ENCODE measurements around the gene PHF21A.

PHF21A gene

DNA sequence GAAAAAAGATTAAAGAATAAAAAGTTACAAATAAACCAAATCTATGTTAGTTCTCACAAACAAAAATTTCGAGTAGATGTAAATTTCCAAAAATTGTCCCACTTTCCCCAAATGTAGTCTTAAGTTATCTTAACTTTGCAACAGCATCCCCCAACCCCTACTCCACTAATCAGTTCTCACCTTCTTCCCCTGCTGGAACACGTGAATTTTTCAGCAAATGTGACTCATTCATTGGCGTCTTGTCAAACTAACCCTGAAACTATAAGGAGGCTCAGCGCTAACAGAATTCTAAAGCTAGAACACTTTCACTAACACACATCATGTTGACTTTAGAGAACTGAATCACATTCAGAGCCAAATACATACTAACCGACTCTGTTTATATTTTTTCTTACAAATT lies 46.1 kb downstream of the PHF21A start:
- DNase-seq = peak; percentile 27

DNA sequence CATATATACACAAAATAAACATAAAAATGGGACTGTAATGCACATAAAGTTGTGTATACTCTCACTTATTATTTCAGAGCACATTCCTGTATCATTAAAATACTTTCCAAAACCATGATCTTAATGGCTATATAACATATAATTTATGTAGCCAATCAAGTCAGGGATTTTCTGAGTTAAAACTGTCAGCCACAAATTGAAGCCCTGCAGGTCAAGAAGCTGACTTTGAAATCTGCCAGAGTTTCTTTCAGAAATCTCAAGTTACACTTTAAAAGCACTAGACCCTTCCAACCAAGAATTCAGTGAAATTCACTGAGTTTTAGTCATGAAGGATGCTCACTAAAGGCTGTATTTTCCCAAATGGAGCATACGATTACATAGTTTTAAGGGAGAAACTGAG lies 47.6 kb downstream of the PHF21A start:
- DNase-seq = no peak

DNA sequence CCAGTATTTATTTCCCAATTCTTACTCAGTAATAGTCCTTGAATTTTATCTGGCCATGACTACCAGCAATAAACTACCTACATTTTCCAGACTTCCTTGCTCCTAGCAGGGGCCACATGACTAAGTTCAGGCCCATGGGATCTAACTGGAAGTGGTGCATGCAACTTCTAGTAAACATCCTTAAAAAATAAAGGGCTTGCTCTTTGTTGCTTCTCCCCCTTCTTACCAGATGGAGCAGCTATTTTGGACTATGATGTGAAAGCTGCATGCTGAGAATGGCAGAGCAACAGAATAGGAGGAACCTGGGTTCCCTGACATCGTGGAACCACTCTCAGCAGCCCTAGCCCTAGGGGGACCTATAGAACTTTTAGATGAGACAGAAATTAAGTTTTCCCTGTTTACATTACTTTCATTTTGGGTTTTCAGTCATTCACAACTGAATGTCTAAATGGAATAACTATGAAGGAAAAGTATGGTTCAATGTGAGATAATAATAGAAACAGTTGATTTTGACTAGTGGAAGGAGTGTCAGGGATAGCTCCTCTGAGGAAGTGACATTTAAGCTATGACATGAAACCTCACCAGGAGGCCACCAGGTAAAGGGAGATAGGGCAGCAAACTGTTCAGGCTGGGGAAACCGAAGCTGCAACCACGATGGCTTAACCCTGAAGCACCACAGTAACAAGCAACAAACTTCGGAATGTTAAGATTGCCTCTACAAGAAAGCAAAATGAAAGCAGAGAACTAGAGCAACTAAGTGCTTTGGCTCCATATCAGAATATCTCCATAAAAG lies 48.9 kb downstream of the PHF21A start:
- DNase-seq = peak; percentile 1

DNA sequence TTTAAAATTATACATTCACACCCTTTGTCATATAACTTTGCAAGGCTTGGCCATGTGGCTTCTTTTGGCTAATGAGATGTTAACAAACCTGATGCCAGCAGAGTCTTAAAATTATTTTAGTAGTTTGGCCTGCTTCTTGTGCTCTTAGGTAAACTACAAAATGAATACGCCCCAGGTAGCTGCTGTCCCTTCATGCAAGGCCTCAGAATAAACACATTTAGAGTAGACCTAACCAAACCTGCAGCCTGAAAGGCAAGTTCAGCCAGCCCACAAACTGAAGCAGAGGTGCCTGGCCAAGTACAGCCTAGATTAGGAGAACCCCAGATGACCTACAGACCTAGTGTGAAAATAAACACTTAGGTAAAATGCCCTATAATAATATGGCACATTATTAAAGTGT lies 50.2 kb downstream of the PHF21A start:
- DNase-seq = no peak

- DNase-seq = no peak
These were observed 51.7 kb downstream of the PHF21A start for GRCh38 chr11:46069595-46069994.

DNA sequence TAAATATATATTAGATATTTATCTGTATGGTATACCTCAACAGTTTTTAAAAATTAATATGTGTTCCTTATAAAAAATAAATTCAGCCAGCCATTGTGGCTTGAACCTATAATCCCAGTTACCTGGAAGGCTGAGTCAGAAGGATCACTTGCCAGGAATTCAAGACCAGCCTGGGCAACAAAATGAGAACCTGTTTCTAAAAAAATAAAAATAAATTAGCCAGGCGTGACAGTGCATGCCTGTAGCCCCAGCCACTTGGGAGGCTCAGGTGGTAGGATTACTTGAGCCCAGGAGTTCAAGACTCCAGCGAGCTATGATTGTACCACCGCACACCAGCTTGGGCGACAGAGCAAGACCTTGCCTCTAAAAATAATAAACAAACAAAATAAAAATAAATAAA lies 54.9 kb downstream of the PHF21A start:
- no peak for DNase-seq

DNA sequence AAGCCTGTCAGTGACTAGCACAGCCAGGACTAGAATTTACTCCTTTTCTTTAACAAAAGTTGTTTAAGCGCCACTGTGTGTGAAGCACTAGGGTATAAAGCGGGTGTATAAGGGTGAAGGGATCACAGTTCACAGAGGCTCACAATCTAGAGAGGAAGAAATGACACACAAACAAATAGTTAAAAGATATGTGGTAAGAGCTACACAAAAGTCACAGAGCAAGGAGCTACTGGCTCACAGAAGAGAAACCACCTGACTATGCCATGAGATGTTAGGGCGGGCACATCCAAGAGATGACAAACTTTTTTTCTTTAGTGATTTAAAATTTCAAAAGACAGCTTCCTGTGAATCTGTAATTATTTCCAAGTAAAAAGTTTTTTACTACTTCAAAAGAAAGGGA lies 55.6 kb downstream of the PHF21A start:
- DNase-seq = no peak

DNA sequence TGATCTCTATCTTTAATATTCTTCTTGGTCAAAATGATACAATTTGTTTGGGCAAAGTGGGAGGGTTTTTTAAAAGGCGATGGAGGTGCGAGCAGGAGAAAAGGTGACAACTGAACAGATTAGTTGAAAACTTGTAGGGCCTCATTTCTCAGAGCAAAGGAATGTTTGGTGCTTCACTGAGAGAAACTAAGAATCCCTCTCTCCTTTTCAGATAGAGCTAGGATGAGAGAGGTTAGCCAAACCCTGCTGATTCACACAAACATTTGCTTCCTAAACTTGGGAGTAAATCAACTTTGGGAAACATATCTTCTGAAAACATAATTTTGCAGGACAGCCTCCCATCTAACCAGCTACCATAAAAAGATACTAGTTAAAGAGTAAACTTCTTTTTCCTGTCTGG lies 57.0 kb downstream of the PHF21A start:
- no peak for DNase-seq

DNA sequence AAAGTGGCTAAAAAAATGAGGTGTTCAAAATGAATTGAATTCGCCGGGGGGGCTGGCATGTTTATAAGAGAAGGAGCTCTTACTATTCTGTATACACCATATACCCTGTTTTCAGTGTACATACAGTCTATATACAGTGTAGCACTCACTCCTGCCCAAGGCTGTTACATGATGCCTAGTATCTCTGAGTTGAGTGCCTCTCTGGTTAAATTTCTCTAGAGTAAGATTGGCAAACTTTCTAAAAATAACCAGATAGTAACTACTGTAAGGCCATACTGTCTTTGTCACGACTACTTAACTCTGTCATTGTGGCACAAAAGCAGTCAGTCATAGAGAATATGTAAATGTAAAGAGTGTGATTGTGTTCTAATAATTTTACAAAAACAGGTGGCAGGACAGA lies 58.1 kb downstream of the PHF21A start:
- DNase-seq = no peak

- DNase-seq = no peak
These were observed 61.2 kb downstream of the PHF21A start for GRCh38 chr11:46060013-46060412.

DNA sequence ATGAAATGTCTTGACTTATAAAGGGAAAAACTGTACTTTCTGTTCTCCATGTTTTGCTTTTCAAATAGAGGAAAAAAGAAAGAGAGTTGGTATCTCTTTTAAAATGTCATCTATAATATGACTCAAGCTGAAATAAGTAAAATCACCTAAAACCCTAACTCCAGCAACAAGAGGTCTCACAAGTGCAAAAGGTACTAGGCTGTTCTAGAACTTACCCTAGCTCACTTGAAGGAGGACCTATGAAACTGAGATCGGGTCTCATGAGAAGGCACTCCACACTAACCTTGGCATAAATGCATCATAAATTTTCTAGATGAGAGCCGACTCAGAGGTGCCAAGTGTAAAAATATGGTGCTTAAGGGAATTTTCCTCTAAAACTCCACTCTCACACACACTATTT lies 63.8 kb downstream of the PHF21A start:
- no peak for DNase-seq

- peak; percentile 74 for DNase-seq
These were observed 65.9 kb downstream of the PHF21A start for GRCh38 chr11:46055371-46055770.

DNA sequence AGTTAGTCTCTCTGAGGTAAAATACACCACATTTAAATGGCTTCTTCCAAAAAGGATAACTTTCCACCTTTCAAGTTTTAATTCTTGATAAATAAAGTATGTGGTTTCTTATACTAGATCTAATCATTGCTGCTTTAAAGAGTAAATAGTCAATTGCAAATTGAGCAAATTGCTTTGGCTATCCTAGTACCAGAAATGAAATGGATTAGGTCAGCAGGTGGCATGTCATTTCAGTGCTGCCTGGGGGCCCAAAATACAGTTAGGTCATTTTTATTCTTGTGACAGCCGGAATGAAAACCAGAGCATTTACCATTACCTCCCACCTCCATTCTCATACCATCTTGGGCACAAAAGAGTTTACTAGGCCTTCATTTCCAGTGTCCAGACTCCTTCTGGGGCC lies 70.2 kb downstream of the PHF21A start:
- no peak for DNase-seq

DNA sequence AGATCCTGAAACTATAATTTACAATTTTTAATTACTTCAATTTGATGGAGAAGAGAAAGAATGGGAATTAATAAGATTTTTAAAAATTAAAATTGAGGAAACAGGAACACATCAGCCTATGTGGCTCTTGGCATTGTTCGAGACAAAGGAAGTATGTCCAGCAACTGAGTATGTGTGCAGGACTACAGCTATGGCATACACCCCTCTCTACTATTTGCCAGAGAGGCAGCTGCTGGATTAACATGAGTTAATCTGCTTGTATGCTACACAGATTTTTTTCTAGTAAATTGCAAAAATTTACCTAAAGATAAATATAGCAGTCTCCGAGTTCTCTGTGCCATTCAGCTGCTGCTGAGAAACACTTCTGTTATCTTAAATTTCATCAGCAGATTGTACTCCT lies 70.6 kb downstream of the PHF21A start:
- no peak for DNase-seq

DNA sequence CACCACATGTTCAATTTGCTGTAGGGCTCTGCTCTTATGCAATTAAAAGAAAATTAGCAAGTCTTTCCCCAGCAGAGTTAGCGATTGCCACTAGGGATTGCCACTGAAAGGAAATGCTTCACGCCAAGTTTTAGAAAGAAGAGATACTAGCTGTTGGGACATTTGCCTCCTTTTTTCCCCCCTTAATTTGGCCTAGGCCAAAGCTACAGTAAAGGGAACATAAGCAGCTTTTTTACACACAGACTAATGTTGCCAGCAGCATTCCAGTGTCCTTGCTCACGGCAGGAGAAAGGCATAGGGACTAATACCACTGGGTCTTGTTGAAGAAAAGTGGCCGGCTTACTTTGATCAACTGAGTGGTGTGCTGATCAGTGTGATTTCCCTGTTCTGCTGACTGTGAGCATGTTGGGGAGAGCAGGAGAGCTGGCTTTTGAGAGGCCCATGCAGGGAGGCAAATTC lies 71.2 kb downstream of the PHF21A start:
- DNase-seq = peak; percentile 84

DNA sequence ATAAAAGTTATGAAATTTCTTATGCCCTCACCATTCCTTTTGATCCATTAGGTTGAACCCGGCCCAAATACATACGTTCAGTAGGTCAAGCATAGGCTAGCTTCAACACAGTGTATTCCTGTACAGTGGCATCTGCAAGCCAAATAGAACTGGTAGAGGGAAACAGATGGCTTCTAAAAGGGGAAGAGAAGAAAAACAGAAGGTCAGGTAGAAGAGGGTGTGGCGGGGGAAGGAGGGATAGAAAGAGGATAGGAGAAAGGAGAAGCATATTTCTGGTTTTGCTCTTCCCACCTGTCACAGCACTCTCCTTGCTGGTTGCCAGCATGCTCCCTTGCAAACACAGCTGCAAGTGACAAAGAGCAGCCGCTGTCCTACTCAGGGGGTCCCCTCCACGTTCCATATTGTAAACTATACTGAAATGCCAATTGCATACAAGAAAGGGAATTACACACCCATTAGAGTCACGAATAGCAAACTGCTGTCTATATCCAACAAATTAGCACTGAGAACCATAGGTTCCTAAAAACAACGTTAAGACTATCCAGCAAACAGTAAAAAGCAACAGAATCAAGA lies 71.8 kb downstream of the PHF21A start:
- DNase-seq = no peak

DNA sequence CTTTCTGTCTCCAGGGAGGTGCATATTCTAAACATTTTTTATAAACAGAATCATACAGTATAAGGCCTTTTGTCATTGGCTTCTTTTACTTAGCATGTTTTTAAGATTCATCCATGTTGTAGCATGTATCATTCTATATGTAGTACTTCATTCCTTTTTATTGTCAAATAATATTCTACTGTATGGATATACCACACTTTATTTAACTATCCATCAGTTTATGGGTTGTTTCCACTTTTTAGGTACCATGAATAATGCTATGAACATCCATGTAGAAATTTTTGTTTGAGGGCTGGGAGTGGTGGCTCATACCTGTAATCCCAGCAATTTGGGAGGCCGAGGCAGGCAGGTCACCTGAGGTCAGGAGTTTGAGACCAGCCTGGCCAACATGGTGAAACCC lies 73.1 kb downstream of the PHF21A start:
- no peak for DNase-seq

DNA sequence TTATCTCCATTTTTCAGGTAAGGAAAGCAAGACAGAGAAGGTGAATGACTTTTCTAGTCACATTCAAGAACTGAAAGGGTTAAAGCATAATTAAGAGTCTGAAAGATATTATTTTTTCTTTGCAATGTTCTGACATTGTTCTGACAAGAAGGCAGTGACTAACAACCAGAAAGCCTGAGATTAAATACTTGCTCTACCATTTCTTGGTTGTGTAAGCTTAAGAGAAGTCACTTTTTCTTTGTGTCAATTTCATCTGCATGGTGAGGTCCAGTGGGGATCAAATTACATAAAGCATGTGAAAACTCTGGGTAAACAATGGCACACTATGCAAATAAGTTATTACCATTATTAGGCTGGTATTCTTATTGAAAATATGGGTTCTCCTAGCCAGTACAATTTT lies 73.7 kb downstream of the PHF21A start:
- no peak for DNase-seq

DNA sequence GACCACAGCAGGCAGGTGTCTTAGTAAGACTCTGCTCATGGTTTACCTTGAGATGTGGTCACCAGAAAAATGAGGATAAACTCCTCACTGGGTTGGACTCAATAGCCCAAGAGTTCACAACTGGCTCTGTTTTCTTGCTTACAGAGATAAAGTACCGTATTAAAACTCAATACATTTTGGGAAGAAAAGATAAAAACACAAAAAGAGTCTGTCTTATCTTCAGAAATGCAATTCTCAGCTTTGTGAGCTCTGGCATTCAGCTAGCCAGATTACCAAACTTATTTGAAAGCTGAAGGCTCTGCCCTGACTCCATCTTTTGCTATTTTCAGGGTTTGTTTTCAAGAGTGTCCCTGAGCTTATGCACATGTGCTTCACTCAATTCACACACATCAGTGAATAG lies 75.4 kb downstream of the PHF21A start:
- no peak for DNase-seq

DNA sequence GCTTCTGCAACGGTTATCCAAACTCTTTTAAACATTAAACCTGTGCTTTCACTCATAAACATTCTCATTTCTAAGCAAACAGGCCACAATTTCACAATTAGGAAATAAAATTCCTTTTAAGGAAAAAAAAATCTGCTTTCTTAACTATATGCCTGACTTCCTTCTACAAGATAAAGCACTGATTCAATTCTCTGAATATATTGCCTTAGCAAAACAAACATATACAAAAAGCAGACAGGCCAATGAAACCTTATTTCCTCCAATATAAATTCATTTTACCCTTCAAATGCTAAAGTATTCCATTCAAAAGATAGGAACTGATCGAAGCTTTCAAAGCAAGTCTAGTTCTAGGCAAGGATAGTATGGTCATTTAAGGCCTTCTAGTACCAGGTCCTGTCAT lies 76.7 kb downstream of the PHF21A start:
- DNase-seq = no peak

GRCh38 chr11:46039990-46040389 lies 81.3 kb downstream of the PHF21A start:
- DNase-seq = peak; percentile 57

DNA sequence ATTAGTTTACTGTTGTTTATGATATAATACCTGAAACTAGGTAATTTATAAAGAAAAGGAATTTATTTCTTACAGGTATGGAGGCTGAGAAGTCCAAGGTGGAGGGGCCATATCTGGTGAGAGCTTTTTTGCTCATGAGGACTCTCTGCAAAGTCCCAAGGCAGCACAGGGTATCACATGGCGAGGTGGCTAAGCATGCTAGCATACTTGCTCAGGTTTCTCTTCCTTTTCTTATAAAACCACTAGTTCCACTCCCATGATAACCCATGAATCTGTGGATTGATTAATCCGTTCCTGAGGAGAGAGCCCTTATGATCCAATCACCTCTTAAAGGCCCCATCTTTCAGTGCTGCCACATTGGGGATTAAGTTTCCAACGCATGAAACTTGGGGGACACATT lies 82.7 kb downstream of the PHF21A start:
- no peak for DNase-seq

DNA sequence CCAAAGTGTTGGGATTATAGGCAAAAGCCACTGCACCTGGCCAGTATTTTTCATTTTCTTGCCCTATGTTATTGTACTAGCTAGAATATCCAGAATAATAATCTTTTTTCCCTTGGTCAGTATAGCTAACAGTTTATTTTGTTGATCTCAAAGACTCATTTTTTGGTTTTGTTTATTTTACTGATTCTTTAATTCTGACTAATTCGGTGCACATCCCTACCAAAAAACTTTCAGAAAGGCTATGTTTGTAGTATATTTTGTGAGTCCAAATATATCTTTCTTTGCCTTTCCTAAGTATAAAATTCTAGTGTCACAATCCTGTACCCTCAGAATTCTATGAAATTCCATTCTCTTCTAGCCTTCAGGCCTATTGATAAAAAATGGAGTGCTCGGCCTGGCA lies 84.3 kb downstream of the PHF21A start:
- peak; percentile 9 for DNase-seq

- no peak for DNase-seq
These were observed 85.2 kb downstream of the PHF21A start for GRCh38 chr11:46036009-46036408.

GRCh38 chr11:46034041-46034440 lies 87.2 kb downstream of the PHF21A start:
- DNase-seq = peak; percentile 62
